Stimulated activated CD8-positive, alpha-beta memory T cell treated with anti-CD3 and anti-CD28 coated beads, Interleukin-15, amount 100 ng/mL, for 24 hours (primary cell): ENCODE results near the gene PCK2.

Experiments
- DNase-seq: peaks from one replicate; pipeline ENCODE4 v3.0.0-alpha.2; 2020; ENCODE audit warnings: low read depth

The PCK2 gene

DNA sequence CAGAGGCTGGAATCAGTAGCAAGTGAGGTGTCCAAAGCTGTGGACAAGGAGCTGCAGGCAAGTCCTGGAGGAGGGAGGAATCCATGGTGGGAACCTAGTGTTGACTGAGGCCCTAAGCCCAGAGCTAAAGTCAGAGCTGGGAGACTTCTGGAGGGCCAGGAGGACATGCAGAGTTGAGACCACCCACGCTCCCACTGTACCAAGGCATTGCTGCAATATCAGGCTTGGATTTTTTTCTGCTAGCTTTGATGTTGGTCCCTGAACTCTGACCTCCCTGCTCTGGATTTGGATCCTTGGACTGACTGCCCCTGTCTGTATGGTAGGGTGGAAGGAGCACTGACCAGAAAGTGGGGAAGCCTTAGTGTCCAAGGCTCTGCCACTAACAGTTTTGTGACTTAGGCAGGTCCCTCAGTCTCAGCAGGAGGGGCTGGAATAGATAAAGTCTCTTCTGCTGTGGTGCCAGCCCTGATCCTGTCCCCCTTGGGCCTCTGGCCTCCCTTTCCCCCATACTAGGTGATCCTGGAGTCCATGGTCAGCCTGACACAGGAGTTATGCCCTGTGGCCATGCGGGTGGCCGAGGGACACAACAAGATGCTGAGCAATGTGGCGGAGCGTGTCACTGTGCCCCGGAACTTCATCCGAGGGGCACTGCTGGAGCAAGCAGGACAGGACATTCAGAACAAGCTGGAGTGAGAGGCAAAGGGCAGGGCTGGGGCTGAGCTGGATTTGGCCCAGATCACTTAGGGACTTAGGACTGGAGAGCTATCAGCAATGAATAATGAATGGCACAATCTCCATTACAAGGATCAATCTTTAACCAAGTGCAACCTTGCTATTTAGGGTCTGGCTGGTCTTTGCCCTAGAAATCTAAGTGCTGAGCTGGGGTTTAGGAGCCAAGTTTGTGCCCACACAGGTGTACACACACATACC lies 32.9 kb upstream of the PCK2 start:
- no peak for DNase-seq

DNA sequence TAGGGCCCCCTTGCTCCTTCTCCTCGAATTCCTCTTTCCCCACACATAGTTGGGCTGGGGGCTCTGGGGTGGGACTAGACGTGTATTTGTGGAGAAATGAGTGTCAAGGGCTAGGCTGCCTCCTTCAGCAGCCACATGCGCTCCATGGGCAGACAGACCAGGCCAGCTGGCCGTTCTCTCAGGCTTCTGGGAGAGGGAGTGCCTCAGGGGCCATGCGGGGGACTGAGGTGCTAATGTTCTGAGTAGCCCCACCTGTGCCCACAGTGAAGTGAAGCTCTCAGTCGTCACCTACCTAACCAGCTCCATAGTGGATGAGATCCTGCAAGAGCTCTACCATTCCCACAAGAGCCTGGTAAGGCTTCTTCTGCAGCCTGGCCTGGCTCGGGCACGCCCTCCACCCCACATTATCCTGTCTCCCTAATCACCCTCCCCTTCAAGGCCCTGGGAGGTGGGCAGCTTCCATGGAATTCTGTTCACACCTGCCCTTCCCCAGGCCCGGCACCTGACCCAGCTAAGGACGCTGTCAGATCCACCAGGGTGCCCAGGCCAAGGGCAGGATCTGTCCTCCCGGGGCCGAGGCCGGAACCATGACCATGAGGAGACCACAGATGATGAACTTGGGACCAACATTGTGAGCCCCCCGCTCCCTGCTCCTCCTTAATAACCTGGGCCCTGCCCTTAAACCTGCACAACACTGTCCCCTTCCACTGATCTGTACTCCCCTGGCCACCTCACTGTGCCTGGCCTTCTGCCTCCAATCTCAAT lies 31.7 kb upstream of the PCK2 start:
- no peak for DNase-seq

DNA sequence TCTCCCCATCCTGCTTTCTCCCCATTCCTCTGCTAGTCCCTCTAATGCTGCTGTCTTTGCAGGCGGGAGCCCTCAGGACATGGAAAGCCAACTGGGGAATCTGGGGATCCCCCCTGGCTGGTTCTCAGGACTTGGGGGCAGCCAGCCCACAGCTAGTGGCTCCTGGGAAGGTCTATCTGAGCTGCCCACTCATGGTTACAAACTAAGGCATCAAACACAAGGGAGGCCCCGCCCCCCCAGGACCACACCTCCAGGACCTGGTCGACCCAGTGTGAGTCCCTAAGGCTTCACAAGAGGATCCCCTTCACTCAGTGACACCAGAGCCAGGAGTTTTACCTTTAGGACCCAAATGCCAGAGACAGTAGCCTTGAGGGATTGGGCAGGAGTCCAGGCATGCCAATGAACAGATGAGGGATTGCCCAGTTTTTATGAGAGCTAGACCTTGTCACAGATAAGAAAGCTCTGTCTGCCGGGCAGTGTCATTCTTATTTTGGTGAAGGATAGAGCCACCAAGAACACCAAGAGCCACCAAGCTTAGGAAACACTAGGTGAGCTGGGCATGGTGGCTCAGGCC lies 30.8 kb upstream of the PCK2 start:
- no peak for DNase-seq

DNA sequence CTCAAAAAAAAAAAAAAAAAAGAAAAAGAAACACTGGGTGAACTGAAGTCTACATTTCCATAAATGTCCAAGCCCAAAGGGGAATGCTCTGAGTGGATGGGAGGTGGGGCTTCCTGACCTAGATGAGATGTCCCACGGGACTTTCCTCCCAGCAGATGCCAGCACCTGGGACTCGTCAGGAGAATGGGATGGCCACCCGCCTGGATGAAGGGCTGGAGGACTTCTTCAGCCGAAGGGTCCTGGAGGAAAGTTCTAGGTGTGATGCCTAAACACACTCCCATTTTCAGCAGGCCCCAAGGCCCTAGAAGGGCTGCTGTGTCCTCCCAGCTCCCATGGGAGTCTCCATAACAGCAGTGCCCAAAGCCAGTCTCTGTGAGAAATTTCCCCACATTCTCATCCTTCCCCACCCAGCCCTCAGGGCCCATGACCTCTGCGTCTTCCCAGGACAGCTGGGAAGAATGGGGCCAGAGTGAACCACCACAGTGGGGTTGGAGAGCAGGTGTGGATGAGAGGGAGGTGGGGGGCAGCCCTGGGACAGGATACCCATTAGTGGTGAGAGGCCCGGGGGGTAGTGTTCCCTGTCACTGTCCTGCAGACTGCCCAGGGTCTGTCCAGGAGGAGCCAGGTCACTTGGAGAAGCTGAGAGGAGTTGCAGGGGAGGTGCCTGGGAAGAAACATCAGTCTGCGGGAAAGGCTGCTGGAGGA lies 29.9 kb upstream of the PCK2 start:
- no peak for DNase-seq

DNA sequence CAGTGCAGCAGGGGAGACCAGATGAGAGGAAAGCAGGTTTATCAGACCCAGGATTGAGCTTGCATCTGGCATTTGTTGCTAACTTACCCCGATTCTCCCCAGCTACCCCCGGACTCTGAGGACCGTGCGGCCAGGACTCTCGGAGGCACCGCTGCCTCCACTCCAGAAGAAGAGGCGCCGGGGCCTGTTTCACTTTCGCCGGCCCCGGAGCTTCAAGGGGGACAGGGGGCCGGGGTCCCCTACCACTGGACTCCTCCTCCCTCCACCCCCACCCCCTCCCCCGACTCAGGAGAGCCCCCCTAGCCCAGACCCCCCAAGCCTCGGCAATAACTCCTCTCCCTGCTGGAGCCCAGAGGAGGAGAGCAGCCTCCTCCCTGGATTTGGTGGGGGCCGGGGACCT lies 29.3 kb upstream of the PCK2 start:
- no peak for DNase-seq

DNA sequence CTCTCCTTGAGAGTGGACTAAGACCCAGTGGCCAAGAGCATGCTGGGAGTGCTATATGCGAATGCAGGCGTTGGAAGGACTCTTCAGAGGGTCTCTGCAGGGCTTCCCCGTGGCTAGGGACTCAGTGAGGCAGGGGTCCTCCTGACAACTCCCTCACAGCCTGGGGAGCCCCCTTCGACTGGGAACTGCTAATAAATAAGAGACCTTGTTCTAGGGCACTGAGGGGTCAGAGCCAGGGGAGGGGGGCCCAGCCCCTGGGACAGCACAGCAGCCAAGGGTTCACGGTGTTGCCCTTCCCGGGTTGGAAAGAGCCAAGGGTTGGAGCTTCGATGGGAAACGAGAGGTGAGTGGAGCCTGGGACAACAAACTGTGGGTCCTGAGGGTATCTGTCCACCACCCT lies 28.7 kb upstream of the PCK2 start:
- no peak for DNase-seq

DNA sequence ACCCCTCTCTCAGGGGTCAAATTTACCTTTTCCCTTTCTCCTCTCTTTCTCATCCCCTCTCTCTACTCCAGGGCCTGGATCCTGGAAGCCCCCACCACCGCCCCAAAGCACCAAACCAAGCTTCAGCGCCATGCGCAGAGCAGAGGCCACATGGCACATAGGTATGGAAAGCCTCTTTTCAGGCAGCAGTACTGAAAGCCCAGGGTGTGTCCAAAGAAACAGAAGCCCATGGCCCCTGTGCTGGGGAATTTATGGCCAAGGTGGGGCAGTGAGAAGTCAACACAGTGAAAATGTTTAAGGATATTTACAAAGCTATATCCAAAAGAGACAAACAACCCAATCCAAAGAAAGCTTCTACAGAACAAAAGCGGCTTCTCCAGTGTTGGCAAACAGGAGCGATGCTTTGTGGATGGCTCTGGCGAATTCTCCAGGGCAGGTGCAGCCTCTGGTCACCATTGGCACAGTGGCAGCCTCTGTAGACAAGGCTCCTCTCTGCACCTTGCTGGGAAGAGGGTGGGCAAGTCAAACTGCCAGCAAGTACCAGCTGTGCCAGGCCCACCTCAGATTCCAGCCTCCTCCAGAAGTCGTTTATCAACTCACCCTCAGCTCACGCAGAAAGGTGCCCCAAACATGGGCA lies 27.5 kb upstream of the PCK2 start:
- no peak for DNase-seq

DNA sequence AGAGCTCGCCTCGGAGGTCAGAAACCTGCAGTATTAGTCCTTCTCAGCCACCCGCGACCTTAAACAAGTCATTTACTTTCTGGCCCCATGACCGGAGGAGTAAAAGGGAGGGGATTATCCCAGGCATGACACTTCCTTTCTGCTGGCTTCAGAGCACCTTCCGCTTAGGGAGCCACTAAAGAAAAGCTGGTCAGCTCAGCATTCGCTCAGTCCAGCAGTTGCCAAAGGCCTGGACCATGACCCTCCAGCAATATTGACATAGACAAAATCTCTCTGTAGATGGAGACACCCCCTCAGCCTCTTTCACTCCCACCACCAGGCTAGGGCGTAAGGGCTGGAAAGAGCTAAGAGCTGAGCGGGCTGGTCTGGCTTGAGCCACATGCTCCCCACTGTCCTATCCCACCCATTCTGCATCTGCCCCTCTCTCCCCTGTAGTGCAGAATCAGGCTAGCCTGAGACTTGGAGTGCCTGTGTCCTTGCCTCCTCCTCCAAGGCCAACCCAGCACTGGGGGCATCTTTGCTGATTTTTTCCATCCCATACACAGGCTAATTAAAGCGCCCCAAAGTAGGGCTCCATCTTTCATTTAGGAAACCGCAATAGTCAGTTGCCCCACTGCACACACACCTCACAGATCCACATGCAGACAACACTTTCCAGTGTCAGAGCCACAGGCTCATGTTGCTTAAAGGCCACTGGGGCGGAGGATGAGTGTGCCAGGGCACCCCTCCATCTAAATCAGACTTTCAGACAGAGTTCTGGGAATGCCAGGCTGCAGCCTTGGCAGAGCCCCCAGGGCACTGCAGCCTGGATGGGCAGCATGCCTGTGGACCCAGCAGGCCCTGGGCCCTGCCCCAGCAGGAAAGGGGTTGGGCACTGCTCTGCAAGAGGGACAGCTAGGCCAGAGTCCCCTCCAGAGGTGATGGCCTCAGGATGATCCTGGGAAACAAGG lies 26.7 kb upstream of the PCK2 start:
- DNase-seq, result no peak

DNA sequence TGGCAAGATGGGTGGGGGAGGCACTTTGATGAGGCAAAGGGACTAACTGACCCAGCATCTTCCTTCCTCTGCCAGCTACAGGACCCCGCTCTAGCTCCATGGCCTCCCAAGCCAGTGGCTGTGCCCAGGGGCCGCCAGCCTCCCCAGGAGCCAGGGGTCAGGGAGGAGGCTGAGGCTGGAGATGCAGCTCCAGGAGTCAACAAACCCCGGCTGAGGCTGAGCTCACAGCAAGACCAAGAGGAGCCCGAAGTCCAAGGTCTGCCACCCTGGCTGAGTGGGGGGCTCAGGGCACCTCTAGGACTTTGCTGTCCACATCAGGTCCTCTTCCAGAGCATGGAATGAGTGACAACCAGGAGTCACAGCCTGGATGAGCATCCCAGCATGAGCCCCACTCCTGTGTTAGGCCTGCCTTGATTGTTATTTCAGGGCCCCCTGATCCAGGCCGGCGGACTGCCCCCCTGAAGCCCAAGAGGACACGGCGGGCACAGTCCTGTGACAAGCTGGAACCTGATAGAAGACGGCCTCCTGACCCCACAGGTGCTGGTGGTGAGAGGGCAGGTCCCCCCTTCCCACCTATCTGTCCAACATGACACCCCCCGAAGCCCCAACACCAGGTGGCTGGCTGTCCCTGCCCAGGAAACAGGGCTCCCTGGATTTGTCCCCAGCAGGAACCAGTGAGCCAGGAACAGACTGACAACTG lies 25.2 kb upstream of the PCK2 start:
- no peak for DNase-seq

DNA sequence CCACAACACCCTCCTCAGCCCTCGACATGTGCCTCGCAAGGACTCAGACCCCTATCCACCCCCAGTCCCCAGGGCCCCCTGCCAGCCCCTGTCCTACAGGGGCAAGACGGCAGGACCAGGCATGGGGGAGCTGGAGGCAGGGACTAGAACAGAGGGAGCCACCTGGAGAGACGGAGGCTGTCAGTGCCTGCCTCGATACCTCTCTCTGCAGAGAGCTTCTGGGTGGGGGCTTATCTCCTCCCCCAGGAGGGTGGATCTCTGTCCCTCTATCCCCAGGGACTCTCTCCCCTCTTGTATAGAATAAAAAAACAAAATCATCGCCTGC lies 24.7 kb upstream of the PCK2 start:
- DNase-seq, result no peak

DNA sequence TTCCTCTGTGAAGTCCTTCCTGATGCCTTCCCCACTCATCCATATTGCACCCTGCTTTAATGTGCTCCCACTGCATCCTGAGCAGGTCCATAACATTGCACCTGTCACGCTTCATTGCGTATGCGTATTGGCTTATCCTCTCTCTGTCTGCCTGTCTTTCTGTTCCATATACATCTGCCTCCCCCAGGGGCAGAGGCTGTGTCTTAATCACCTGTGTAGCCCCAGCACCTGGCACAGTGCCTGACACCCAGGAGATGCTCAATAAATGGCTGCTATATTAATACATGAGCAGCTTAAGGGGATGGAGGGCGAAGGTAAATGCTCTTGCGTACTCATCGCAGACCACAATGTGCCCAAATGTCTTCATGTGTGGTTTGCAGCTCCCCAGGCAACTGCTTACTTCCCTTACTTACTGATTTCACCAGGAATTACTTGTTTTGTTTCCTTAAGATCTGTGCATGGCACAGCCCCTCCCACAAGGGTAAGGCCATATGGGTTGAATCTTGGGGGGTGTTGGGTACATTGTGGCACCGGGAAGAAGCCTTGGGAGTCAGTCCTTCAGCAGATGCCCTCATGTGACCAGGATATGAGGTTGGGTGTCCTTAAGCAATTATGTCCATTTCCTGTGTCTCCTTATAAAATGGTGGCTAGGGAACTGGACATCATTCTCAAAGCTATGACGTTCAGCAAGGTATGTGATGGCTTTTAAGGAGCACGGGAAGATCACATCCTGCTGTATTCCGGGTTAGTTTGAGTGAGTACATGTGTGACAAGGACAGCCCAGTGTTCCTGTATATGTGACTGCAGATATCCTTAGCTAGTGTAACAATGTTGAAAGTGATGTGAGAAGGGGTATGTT lies 23.6 kb upstream of the PCK2 start:
- DNase-seq, result no peak

DNA sequence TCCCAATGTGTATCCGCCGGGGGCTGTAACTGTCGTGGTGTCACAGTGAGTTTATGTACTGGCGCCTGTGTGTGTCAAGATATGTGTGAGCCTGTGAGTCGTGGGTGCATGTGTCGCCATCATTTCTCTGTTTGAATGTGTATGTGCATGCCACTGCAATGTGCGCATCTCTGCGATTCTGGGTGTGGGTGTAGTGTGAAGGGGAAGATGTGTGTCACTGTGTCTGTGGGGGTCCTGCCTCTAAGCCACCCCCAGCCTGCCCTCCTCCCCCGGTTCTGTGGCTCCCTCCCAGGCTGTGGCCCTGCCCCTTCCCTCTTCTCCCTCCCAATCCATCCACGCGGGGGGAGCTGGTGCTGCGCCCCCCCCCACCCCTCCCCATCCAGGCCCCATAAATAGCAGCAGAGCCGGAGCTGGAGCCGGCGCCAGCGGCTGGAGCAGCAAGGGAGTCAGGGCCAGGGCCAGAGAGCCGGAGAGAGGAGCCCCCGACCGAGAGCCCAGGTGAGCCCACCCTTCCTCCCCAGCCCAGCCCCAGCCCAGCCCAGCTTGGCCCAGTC lies 22.9 kb upstream of the PCK2 start, which contains the start of gene CPNE6:
CPNE6 (plus strand) TSS at position 419 of the 554 bp plus-strand sequence. CDS start 1,375 bp downstream, outside the sequence.
- DNase-seq, result no peak

DNA sequence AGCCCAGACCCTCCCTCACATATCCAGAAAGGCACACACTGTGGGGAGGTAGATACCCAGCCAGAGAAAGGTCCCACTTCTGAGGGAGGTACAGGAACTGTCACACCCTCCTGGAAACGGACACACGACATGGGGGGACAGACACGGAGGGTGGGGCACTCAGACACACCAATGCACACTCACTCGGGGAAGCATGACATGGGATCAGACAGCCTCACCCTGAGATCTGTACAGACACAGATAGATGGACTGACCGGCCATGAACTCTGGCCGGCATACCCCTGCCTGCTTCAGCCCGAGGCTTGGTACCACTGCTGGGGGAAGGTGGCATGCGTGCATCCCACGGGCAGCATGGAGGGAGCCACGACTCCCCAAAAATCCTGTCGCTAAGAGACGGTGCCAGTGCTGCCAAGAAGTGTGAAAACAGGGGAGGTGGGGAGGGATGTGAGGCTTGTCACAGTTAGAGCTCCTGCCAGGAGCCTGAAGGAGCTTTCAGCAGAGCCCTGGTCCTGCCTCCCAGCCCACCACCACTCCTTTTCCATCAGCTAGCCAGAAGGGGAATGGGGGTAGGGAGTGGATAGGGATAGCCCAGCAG lies 22.2 kb upstream of the PCK2 start:
- DNase-seq, result no peak

DNA sequence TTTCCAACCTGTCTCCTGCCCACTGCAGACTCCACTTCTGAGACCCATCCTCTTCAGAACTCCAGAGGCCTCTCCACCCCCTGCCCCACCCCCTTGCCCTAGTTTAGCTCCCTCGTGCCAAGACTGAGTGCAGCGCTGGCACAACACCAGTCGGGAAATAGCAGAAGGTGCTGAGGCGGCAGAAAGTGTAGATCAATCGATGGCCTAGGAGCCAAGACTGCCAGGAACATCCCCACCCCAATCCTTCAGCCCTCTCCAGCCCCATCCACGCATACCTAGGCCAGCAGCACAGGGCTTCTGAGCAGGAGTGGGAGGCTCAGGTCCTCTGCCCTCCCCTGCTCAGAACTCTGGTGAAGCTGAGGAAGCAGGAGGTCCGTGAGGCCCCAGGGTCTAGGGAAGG lies 21.7 kb upstream of the PCK2 start:
- no peak for DNase-seq

DNA sequence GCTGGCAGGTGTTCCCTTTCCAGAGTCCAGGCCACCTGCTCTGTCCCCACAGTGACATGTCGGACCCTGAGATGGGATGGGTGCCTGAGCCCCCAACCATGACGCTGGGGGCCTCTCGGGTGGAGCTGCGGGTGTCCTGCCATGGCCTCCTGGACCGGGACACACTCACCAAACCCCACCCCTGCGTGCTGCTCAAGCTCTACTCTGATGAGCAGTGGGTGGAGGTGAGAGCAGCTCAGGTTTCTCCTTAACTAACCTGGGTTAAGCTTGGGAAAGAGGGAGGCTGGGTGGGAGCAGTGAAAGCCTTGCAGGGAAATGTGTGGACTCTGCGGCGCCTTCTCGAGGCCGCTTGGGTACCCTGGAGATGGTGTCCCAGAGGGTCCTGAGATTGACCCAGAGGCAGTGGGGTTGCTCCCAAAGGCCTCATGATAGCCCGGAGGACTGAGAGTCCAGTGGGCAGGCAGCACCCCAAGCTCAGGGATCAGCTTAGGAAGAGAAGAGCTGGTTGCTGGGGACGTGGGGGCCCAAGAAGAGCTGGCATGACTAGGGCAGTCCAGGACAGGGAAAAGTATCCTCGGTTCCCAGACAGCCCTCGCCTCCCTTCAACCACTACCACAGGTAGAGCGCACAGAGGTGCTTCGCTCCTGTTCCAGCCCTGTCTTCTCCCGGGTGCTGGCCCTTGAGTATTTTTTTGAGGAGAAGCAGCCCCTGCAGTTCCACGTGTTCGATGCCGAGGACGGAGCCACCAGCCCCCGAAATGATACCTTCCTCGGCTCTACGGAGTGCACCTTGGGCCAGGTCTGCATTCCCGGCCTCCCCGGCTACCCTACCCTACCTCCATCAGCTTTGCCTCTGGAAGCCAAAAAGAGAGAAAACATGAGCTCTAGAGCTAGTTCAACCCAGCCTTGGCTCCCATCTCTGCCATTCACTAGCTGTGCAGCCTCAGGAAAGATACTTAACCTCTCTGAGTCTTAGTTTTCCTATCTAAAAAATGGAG lies 20.9 kb upstream of the PCK2 start:
- DNase-seq, result no peak

DNA sequence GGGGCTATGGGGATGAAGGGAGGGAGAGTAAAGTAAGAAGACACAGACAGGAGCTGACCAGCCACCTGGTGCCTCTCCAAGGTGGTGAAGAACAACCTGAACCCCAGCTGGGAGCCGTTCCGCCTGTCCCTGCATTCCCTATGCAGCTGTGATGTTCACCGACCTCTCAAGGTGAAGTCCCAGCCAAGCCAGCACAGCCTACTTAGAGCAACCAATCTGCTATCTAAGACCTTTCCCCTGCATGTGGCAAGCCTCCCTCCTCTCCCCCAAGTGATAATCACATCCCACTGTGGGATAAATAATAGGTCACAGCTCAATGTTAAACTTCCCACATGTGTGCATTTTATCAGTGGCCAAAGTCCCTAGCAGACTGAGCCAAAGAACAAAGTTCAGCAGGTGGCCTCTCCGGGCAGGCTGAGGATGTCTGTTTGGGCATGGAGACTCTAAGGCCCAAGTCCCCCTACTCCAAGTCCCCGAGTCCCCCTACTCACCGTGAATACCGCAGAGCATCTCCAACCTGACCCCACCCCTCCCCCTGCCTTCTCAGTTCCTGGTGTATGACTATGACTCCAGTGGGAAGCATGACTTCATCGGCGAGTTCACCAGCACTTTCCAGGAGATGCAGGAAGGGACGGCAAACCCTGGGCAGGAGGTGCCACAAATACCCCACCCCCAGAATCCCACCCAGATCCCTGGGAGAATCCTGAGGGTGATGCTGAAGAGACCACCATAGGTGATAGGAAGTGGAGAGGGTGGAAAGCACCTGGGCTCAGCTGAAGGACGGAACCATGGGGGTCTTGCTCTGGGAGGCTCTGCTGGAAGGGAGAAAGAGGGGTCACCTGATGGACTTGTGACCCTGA lies 19.3 kb upstream of the PCK2 start:
- no peak for DNase-seq
